T47D (cell line): ENCODE results near the gene ADIRF.
"Not testable (repeated sequence)": the region's sequence is repeated elsewhere in the genome, so short reads cannot be mapped to it uniquely, and the experiment has no call there.

Source experiments
- DNase-seq, 2 experiments: peaks; one replicate each; pipeline versions ENCODE4 v3.0.0 to v3.0.0-alpha.2; 2011 to 2012; ENCODE audit warnings: low read depth in 1 of 2, low spot score in 1 of 2
- JUND ChIP-seq: IDR thresholded peaks from 2 replicates; pipeline ENCODE4 v1.6.1; 2012; ENCODE audit warnings: low read depth
- in situ Hi-C: cut with HindIII; loops from 2 replicates; pipeline ENCODE4 v1.10.0; 2016; ENCODE audit warnings: low sequenced_read_pairs, low pct_unique_long_range_greater_than_20kb

ADIRF gene

GRCh38 chr10:86952106-86952505 is 16.2 kb upstream of the ADIRF start:
- DNase-seq: no peak
- in situ Hi-C loops: no loop called here
- no peak for TF ChIP-seq JUND

- DNase-seq, in situ Hi-C loops: not testable (repeated sequence)
Observed at GRCh38 chr10:86952697-86953096, 15.6 kb upstream of the ADIRF start.

DNA sequence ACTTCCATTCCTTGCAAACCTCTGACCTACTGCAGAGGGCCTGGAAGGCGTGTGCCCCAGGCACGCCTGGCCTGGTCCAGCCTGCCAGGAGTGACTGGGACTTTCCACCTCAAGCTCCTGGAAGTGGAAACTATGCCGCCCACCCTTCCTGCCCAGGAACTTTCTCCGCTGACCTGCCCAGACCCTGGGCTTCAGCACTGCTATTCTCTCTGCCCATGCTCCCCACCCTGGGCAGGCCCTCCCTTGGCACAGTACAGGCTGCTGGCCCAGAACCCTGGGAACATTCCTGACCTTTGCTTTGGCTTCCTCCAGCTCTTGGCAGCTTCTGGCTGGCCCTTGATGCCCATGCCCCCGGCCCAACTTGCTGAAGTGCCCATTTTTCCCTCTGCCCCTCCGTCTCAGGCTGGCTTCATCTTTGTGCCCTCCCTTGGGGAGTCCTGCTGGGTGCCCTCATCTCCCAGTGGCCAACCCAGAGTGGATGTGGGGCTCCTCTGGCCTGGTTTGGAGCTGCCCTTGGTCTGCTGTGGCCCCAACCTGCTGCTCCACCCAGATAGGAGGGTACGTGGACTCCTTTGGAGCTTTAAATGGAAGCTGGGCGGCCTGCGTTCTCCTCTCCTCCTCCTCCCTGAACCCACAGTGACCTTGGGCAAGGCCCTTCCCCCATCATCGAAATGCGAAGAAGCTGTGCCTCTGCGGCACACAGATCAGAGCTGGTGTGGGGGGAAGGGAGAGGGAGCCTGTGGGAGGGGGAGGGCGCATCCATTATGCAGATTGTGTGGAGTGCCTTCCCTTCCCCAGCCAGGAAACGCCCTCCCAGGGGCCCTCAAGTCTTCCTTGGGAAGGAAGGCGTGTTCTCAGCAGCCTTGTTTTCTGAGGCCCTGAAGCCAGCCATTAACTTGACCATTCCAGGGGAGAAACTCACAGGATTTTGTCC is 14.3 kb upstream of the ADIRF start:
- DNase-seq: peak in 1 of 2 experiments; percentile 91
- no peak for TF ChIP-seq JUND
- in situ Hi-C loops: no loop called here

DNA sequence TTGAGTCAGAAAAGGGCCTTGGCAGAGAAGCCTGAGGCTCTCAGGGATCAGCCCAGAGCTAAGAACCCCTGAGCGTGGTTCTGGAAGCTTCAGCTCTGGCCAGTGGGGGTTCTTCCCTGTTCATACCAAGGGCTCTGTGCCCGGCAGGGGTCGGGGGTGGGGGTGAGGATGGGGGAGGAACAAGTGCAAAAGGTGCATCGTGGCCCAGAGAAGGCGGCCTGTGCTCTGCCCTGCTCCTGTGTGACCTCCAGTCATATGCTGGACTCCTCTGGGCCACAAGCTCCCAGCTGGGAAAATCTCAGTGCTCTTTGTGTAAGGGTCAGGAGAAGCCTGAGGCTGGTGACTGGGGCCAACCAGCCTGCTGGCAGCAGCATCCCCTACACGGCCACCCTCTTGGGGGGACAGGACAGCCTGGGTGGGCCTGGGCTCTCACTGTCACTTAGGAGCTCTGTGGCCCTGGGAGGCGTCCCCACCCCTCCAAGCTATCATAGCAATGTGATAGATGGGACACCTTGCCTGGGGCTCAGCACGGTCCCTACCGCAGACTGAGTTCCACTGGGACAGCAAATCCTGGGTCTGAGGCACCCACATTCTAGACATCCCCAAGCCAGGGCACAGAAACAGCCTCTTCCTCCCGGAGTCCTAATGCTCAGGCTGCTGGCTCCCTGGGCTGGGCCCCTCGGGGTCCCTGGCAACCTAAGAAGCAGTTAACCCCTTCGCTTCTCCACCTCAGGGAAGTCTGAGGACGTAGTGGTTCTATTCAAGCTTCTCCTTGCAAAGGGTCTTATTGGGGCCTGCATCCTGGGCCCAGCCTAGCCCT is 13.4 kb upstream of the ADIRF start:
- TF ChIP-seq JUND: no peak
- no peak for DNase-seq
- in situ Hi-C loops: no loop called here

DNA sequence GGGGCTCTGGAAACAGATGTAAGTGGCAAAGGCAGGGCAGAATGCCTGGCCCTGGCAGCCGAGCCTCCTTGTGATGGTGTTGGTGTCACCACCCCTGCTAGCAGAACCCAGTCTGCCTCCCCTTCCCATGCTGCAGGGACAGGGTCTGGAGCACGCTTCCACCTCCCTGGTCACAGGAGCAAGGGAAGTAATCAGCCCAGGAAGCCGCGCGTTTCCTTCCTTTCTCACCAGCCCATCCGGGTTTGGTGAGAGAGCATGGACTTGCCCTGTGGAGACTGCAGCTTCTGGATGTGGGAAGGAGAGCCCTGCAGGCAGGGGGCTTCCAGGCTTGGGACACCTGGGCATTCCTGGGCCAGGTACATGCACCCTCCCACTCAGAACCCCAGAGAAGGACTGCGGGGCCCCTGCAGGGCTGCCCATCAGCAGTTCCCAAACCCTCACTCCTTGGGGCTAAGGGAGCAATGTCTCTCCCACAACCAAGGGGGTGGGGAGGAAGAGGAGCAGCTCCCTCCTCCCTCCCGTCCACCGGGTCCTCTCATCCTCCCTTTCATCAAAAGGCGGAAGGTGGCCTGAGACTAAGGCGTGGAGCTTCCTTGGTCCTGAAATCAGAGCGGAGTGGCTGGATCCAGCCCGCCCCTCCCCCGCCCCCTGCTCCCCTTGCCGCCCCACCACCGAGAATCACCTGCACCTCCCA is 12.6 kb upstream of the ADIRF start:
- no peak for DNase-seq
- in situ Hi-C loops: no loop called here
- no peak for TF ChIP-seq JUND

- in situ Hi-C loops: no loop called here
- TF ChIP-seq JUND: no peak
- no peak for DNase-seq
Observed at GRCh38 chr10:86956195-86956847, 12.0 kb upstream of the ADIRF start.

GRCh38 chr10:86956848-86957448 is 11.3 kb upstream of the ADIRF start:
- DNase-seq: no peak
- TF ChIP-seq JUND: no peak
- in situ Hi-C loops: no loop called here

DNA sequence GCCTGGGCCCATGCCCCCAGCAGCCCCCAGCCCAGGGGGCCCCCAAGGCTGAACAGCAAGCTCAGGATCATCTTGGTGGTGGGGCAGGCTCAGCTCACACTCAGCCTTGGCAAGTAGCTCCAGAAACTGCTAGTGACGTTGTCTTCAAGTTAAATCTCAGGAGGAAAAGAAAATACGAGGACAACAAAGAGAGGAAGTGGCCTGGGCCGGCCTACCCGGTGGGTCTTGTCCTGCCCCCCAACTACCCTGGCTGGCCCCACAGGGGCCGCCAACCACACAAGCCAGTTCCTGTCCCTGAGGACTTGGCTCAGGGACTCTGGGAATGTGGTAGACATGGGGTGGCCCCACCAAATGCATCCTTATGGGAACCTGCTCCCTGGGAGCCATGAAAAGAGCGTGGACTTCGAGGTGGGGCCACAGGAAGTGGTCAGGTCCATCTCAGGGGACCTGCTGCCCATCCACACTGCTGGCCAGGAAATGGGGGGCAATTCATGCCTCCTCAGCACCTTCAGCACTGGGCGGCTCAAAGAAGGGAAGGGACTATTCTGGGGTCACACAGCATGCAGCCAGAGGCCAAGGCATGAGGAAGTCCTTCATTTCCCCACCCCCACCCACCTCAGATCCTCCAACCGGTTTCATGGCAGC is 10.7 kb upstream of the ADIRF start, which contains the start of gene MMRN2:
Gene MMRN2 (minus strand): TSS at position 145 of the 645 bp plus-strand sequence. CDS start 74 bp downstream, at position 71.
- DNase-seq: no peak

GRCh38 chr10:86958116-86958900 is 10.0 kb upstream of the ADIRF start, which contains the start of gene SNCG:
Gene SNCG, plus strand, starts transcription at chr10:86958599. Its CDS starts 99 bp downstream, at chr10:86958698.
- in situ Hi-C loops: no loop called here
- no peak for TF ChIP-seq JUND
- DNase-seq: peak in 1 of 2 experiments; percentile 85

More for the DNA sequence above, 10.7 kb upstream of the ADIRF start, which contains the start of gene MMRN2:
- no peak for TF ChIP-seq JUND
- in situ Hi-C loops: no loop called here

GRCh38 chr10:86958901-86959736 is 9.2 kb upstream of the ADIRF start:
- in situ Hi-C loops: no loop called here
- TF ChIP-seq JUND: no peak
- DNase-seq: peak in 1 of 2 experiments; percentile 87
